Ishikawa (cell line): ENCODE data around the gene FBXO41.

ENCODE experiments used
- CEBPB ChIP-seq: IDR thresholded peaks from 2 replicates; pipeline ENCODE4 v1.6.1; 2012
- CREB1 ChIP-seq: IDR thresholded peaks from 2 replicates; pipeline ENCODE4 v1.6.1; 2012; ENCODE audit warnings: low read depth
- EGR1 ChIP-seq: IDR thresholded peaks from 2 replicates; pipeline ENCODE4 v1.6.1; 2012
- EP300 ChIP-seq: IDR thresholded peaks from 2 replicates; pipeline ENCODE4 v1.6.1; 2012; ENCODE audit warnings: borderline replicate concordance
- FOXM1 ChIP-seq: IDR thresholded peaks from 2 replicates; pipeline ENCODE4 v1.6.1; 2012; ENCODE audit warnings: low read depth, borderline replicate concordance
- MAX ChIP-seq: IDR thresholded peaks from 2 replicates; pipeline ENCODE4 v1.6.1; 2012
- NFIC ChIP-seq: IDR thresholded peaks from 2 replicates; pipeline ENCODE4 v1.6.1; 2012
- RAD21 ChIP-seq: IDR thresholded peaks from 2 replicates; pipeline ENCODE4 v1.6.1; 2012; ENCODE audit warnings: low read depth
- REST ChIP-seq: IDR thresholded peaks from 2 replicates; pipeline ENCODE4 v1.6.1; 2012; ENCODE audit warnings: low read depth, mild to moderate bottlenecking
- TAF1 ChIP-seq: IDR thresholded peaks from 2 replicates; pipeline ENCODE4 v1.6.1; 2012; ENCODE audit warnings: low read depth, mild to moderate bottlenecking
- TCF12 ChIP-seq: IDR thresholded peaks from 2 replicates; pipeline ENCODE4 v1.6.1; 2012; ENCODE audit warnings: low read depth
- TEAD4 ChIP-seq: IDR thresholded peaks from 2 replicates; pipeline ENCODE4 v1.6.1; 2012
- USF1 ChIP-seq: IDR thresholded peaks from 2 replicates; pipeline ENCODE4 v1.6.1; 2012
- YY1 ChIP-seq: IDR thresholded peaks from 2 replicates; pipeline ENCODE4 v1.6.1; 2012; ENCODE audit warnings: low read depth
- ZBTB7A ChIP-seq: IDR thresholded peaks from 2 replicates; pipeline ENCODE4 v1.6.1; 2012; ENCODE audit warnings: low read depth

FBXO41 gene

GRCh38 chr2:73228631-73229030 lies 55.6 kb downstream of the FBXO41 start:
- TF ChIP-seq EP300, result no peak
- no peak for TF ChIP-seq YY1
- no peak for TF ChIP-seq MAX
- no peak for TF ChIP-seq ZBTB7A
- TF ChIP-seq CEBPB, result no peak
- TF ChIP-seq TEAD4, result no peak
- no peak for TF ChIP-seq REST
- TF ChIP-seq CREB1, result no peak
- no peak for TF ChIP-seq USF1
- TF ChIP-seq TCF12, result no peak
- TF ChIP-seq NFIC, result no peak
- no peak for TF ChIP-seq TAF1
- no peak for TF ChIP-seq EGR1
- TF ChIP-seq FOXM1, result no peak
- no peak for TF ChIP-seq RAD21

GRCh38 chr2:73227086-73227485 lies 57.2 kb downstream of the FBXO41 start:
- no peak for TF ChIP-seq CEBPB
- no peak for TF ChIP-seq RAD21
- no peak for TF ChIP-seq TEAD4
- no peak for TF ChIP-seq CREB1
- TF ChIP-seq EP300, result no peak
- no peak for TF ChIP-seq NFIC
- no peak for TF ChIP-seq TCF12
- TF ChIP-seq EGR1, result no peak
- no peak for TF ChIP-seq REST
- TF ChIP-seq FOXM1, result no peak
- TF ChIP-seq ZBTB7A, result no peak
- TF ChIP-seq USF1, result no peak

GRCh38 chr2:73225513-73226360 lies 58.5 kb downstream of the FBXO41 start:
- no peak for TF ChIP-seq TEAD4
- TF ChIP-seq MAX, result no peak
- no peak for TF ChIP-seq RAD21
- no peak for TF ChIP-seq ZBTB7A
- TF ChIP-seq CREB1, result no peak
- TF ChIP-seq NFIC, result no peak
- no peak for TF ChIP-seq USF1
- no peak for TF ChIP-seq REST
- no peak for TF ChIP-seq CEBPB
- no peak for TF ChIP-seq YY1
- TF ChIP-seq EP300, result no peak
- no peak for TF ChIP-seq TCF12
- TF ChIP-seq FOXM1, result no peak
- no peak for TF ChIP-seq EGR1
